Nephron (organoid): ENCODE data around the gene DNASE2.

Source experiments
- H3K27ac Mint-ChIP-seq, 3 experiments: 2 replicates each; pipeline ENCODE4 v1.8.0; 2020; ENCODE audit warnings: mixed read lengths in 3 of 3, mild to moderate bottlenecking in 2 of 3, moderate library complexity in 1 of 3
- H3K27me3 Mint-ChIP-seq: 2 replicates; pipeline ENCODE4 v1.8.0; 2021; ENCODE audit warnings: low read depth, mild to moderate bottlenecking, moderate library complexity, mixed read lengths
- H3K36me3 Mint-ChIP-seq: 2 replicates; pipeline ENCODE4 v1.8.0; 2020; ENCODE audit warnings: low read depth, mixed read lengths
- H3K4me1 Mint-ChIP-seq: 2 replicates; pipeline ENCODE4 v1.8.0; 2020; ENCODE audit warnings: mixed read lengths
- H3K4me3 Mint-ChIP-seq, 3 experiments: 2 replicates each; pipeline ENCODE4 v1.8.0; 2020; ENCODE audit warnings: mild to moderate bottlenecking in 3 of 3, mixed read lengths in 3 of 3, moderate library complexity in 2 of 3
- H3K9me3 Mint-ChIP-seq: 2 replicates; pipeline ENCODE4 v1.8.0; 2020; ENCODE audit warnings: mixed read lengths
- CTCF ChIP-seq, 3 experiments: fragments of 200-600 bp; sonication (generic); IDR thresholded peaks; one replicate each; pipeline ENCODE4 v1.5.0; 2021; ENCODE audit warnings: antibody characterized with exemption in 3 of 3; ENCODE audit not compliant: unreplicated experiment in 3 of 3

DNASE2 gene

DNA sequence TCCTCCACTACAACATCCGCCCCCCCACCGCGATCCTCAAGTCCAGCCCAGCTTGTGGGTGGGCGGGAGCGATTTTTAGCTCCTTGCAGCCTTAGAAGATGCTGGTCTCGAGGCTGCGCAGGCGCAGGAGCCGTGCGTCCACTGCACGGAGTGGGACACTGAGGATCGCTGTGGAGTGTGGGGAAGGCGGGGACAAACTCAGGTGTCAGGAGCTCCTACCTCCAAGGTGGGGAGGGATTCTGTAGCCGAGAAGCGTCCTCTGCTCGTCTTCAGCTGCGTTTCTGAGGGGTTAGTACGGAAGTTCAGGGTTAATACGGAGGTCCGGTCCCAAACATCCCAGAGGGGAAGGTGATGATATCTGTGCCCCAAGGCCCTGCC is 46.7 kb downstream of the DNASE2 start, which contains the start of gene RTBDN:
Gene RTBDN, minus strand, starts transcription at position 14 of the 378 bp plus-strand sequence. CDS start 4,600 bp downstream, outside the sequence.
- H3K4me1 Mint-ChIP-seq: peaks cover 26% of the 10 kb centered on the region
- H3K4me3 Mint-ChIP-seq: peak within 1 kb of the TSS; percentile 53 to 73 (median 64)
- H3K36me3 Mint-ChIP-seq: no peaks in the 10 kb centered on the region
- no peak for TF ChIP-seq CTCF (IDR thresholded peaks at IDR 0.05; ENCODE audit: unreplicated experiment in 3 of 3)
- H3K9me3 Mint-ChIP-seq: peaks cover 5% of the 10 kb centered on the region
- peaks cover 94% of the 10 kb centered on the region for H3K27me3 Mint-ChIP-seq
- no peak within 1 kb of the TSS for H3K27ac Mint-ChIP-seq

DNA sequence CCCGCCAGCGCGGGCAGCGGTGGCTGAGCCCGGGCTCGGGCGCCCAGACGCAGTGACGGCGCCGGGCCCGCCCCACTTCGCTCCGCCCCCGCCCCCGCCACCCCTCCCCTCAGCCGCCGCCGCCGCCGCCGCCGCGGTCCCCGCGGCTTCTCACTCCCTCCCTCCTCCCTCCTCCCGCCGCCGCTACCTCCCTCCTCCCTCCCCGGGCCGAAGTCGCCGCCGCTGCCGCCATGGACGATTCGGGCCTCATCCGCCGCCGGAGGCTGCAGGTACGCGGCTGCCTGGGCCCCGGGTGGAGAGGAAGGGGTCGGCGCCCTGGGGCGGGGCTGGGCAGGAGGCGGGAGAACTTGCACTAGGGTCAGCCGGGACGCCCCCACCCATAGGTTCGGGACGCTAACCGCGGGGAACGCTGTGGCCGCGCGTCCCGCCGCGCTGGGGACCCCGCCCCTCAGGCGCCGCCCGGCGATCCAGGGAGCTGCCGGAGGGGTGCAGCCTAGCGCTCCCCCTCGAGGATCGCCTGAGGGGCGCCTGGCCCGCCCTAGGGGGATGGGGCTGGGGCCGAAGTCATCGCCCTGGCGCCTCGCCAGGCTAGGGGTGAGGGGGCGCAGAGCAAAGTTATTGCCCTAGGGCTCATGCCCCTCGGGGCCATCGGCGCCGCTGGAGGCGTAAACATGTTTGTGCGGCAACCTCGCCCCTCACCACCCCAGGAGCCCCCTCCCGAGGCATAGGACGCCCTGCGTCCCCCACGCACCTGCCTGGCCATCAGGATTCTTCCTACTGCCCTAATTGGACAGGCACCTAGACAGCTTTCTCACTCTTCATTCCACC is 47.3 kb downstream of the DNASE2 start:
- no peak overlapping the region for H3K27ac Mint-ChIP-seq
- peaks cover 94% of the 10 kb centered on the region for H3K27me3 Mint-ChIP-seq
- H3K9me3 Mint-ChIP-seq: peaks cover 5% of the 10 kb centered on the region
- H3K4me1 Mint-ChIP-seq: peaks cover 20% of the 10 kb centered on the region
- peak overlapping the region; percentile 53 to 66 (median 64) for H3K4me3 Mint-ChIP-seq
- TF ChIP-seq CTCF (IDR thresholded peaks at IDR 0.05; ENCODE audit: unreplicated experiment in 3 of 3): no peak
- H3K36me3 Mint-ChIP-seq: no peaks in the 10 kb centered on the region

DNA sequence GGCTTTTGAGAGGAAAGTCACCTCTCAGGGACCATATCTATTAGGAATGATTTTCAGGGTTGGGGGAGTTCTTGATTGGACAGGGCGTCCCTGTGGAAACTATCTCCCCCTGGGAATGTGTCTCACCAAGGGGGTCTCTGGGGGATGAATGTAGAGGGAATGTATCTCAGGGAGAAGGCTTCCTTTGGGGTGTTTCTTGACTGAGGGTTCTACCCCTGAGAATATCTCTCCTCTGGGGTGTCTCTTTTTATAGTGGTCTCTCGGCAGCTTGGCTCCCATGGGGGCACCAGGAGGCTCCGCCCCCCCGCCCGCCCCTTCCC is 47.9 kb downstream of the DNASE2 start:
- H3K9me3 Mint-ChIP-seq: peaks cover 5% of the 10 kb centered on the region
- H3K4me1 Mint-ChIP-seq: peaks cover 20% of the 10 kb centered on the region
- peaks cover 94% of the 10 kb centered on the region for H3K27me3 Mint-ChIP-seq
- H3K4me3 Mint-ChIP-seq: peak overlapping the region; percentile 45 to 73 (median 46)
- no peak overlapping the region for H3K27ac Mint-ChIP-seq
- TF ChIP-seq CTCF (IDR thresholded peaks at IDR 0.05; ENCODE audit: unreplicated experiment in 3 of 3): no peak
- no peaks in the 10 kb centered on the region for H3K36me3 Mint-ChIP-seq

DNA sequence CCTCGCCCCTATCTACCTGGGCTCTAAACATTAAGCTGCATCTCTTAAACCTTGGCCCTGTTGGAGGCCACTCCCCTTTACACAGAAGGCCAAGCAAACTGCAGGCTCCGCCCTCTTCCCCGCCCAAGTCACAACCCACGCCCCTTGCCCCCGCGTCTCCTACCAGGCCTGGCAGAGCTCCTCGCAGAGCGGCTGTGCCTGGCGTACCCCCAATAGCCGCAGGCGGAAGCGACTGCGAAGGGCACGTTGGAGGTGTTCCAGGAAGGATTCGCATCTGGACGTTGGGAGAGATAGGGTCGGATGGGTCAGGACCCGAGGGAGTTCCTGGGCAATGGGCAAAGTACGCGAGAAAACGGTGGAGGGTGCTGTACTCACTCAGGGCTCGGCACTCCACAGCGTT is 52.8 kb downstream of the DNASE2 start:
- Mint-ChIP-seq H3K36me3 (no peaks in the 10 kb centered on the region), H3K4me1 (peaks cover 5% of the 10 kb centered on the region), H3K4me3 (no peak overlapping the region), H3K27me3 (peaks cover 88% of the 10 kb centered on the region), H3K27ac (no peak overlapping the region), H3K9me3 (peaks cover 3% of the 10 kb centered on the region)
- TF ChIP-seq CTCF (IDR thresholded peaks at IDR 0.05; ENCODE audit: unreplicated experiment in 3 of 3): no peak

GRCh38 chr19:12825254-12826131 is 55.8 kb downstream of the DNASE2 start:
- Mint-ChIP-seq H3K4me1 (no peaks in the 10 kb centered on the region), H3K27me3 (peaks cover 58% of the 10 kb centered on the region), H3K36me3 (no peaks in the 10 kb centered on the region), H3K9me3 (no peaks in the 10 kb centered on the region), H3K4me3 (peak overlapping the region in 1 of 3 experiments; percentile 43), H3K27ac (no peak overlapping the region)
- peak; percentile 25 to 57 (median 35) for TF ChIP-seq CTCF (IDR thresholded peaks at IDR 0.05; ENCODE audit: unreplicated experiment in 3 of 3)
